Measurements from ENCODE around the gene ADH7.

The ADH7 gene

DNA sequence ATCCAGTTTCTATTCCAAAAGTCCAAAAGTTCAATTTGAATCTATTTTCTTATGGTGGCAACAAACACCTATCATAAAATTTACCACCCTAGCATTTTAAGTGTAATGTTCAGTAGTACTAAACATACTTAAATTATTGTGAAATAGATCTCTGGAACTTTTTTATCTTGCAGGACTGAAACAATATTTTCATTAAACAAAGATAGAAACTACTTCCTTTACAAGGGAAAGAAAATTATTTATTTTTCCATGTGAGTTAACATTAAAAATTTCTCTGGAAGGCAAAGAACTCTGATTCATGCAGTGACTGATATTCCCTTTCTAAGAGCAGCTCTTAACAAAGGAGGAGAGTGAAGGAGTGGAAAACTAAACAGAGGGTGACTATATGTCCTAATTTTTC, 40.2 kb downstream of the ADH7 start:
- Histone ChIP-seq H3F3A (ENCODE audit: insufficient read depth, low read length) (no peaks in the 10 kb centered on the region), H2AFZ (ENCODE audit: low read length) (no peak overlapping the region), H3K27ac (ENCODE audit: low read length) (no peak overlapping the region), H3K9ac (ENCODE audit: low read length) (no peak overlapping the region), H3K79me2 (ENCODE audit: low read length) (no peaks in the 10 kb centered on the region), H3K4me1 (ENCODE audit: low read length) (no peaks in the 10 kb centered on the region), H3K4me3 (ENCODE audit: low read length) (no peak overlapping the region), H4K20me1 (ENCODE audit: insufficient read depth, low read length) (no peaks in the 10 kb centered on the region), H3K36me3 (replicated peaks; ENCODE audit: insufficient read depth, low read length) (no peaks in the 10 kb centered on the region), H3K27me3 (replicated peaks; ENCODE audit: insufficient read depth, low read length) (no peaks in the 10 kb centered on the region), H3K9me3 (replicated peaks; ENCODE audit: insufficient read depth, low read length) (no peaks in the 10 kb centered on the region), H3K4me2 (ENCODE audit: low read depth, low read length) (no peak overlapping the region), H3K9me2 (replicated peaks; ENCODE audit: insufficient read depth, low read length) (no peaks in the 10 kb centered on the region)
- DNase-seq: no peak
- TF ChIP-seq EZH2phosphoT487 (IDR thresholded peaks at IDR 0.05; ENCODE audit: low read length) (no peak), EZH2 (optimal IDR thresholded peaks at IDR 0.05; ENCODE audit: low read depth, low read length) (no peak)
- TF ChIP-seq, protein P1, sequence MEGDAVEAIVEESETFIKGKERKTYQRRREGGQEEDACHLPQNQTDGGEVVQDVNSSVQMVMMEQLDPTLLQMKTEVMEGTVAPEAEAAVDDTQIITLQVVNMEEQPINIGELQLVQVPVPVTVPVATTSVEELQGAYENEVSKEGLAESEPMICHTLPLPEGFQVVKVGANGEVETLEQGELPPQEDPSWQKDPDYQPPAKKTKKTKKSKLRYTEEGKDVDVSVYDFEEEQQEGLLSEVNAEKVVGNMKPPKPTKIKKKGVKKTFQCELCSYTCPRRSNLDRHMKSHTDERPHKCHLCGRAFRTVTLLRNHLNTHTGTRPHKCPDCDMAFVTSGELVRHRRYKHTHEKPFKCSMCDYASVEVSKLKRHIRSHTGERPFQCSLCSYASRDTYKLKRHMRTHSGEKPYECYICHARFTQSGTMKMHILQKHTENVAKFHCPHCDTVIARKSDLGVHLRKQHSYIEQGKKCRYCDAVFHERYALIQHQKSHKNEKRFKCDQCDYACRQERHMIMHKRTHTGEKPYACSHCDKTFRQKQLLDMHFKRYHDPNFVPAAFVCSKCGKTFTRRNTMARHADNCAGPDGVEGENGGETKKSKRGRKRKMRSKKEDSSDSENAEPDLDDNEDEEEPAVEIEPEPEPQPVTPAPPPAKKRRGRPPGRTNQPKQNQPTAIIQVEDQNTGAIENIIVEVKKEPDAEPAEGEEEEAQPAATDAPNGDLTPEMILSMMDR (IDR thresholded peaks at IDR 0.05; ENCODE audit: low read length): no peak

DNA sequence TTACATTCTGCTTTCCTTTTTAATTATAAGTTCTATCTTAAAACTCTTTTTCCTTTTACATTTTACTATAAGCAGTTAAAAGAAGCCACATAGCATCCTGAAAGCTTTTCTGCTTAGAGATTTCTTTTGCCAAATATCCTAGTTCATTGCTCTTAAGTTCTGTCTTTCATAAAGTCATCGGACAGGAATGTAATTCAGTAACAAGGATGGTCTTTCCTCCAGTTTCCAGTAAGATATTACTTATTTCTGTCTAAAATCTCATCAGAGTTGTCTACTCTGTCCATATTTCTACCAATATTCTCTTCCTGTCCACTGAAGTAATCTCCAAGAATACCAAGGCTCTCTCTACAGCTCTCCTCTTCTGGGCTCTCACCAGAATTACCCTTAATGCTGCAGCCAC, 45.1 kb downstream of the ADH7 start:
- Histone ChIP-seq H4K20me1 (ENCODE audit: insufficient read depth, low read length) (no peaks in the 10 kb centered on the region), H3K4me2 (ENCODE audit: low read depth, low read length) (no peak overlapping the region), H3K27ac (ENCODE audit: low read length) (no peak overlapping the region), H3K9ac (ENCODE audit: low read length) (no peak overlapping the region), H3K27me3 (replicated peaks; ENCODE audit: insufficient read depth, low read length) (no peaks in the 10 kb centered on the region), H3K79me2 (ENCODE audit: low read length) (no peaks in the 10 kb centered on the region), H3K9me3 (replicated peaks; ENCODE audit: insufficient read depth, low read length) (no peaks in the 10 kb centered on the region), H2AFZ (ENCODE audit: low read length) (no peak overlapping the region), H3K4me1 (ENCODE audit: low read length) (no peaks in the 10 kb centered on the region), H3K36me3 (replicated peaks; ENCODE audit: insufficient read depth, low read length) (no peaks in the 10 kb centered on the region), H3K9me2 (replicated peaks; ENCODE audit: insufficient read depth, low read length) (no peaks in the 10 kb centered on the region), H3K4me3 (ENCODE audit: low read length) (no peak overlapping the region), H3F3A (ENCODE audit: insufficient read depth, low read length) (no peaks in the 10 kb centered on the region)
- DNase-seq: no peak
- TF ChIP-seq EZH2phosphoT487 (IDR thresholded peaks at IDR 0.05; ENCODE audit: low read length) (no peak), EZH2 (optimal IDR thresholded peaks at IDR 0.05; ENCODE audit: low read depth, low read length) (no peak)
- TF ChIP-seq, protein P1 (IDR thresholded peaks at IDR 0.05; ENCODE audit: low read length): no peak

DNA sequence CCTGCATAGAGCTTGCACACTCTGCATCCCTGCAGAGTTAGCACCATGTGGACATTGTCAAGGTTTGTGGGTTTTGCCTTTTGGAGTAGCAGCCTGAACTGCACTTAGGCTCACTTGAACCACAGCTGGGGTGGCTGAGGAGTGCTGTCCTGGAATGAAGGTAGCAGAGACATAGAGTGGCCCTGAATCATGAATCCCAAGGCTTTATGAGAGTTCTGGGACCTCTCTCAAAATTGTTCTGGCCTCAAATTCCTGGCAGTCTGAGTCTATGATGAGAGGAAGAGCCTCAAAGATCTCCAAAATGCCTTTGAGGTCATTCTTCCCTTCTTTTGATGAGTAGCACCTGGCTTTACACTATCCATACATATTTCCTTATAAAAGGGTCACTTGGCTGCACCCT, 45.5 kb downstream of the ADH7 start:
- no peak overlapping the region for H3K27ac ChIP-seq (ENCODE audit: low read length)
- H3K4me3 ChIP-seq (ENCODE audit: low read length): no peak overlapping the region
- no peaks in the 10 kb centered on the region for H3K9me3 ChIP-seq (replicated peaks; ENCODE audit: insufficient read depth, low read length)
- TF ChIP-seq, protein P1 (IDR thresholded peaks at IDR 0.05; ENCODE audit: low read length): no peak
- no peak for TF ChIP-seq EZH2 (optimal IDR thresholded peaks at IDR 0.05; ENCODE audit: low read depth, low read length)
- no peak for TF ChIP-seq EZH2phosphoT487 (IDR thresholded peaks at IDR 0.05; ENCODE audit: low read length)
- H3K27me3 ChIP-seq (replicated peaks; ENCODE audit: insufficient read depth, low read length): no peaks in the 10 kb centered on the region
- no peaks in the 10 kb centered on the region for H3K9me2 ChIP-seq (replicated peaks; ENCODE audit: insufficient read depth, low read length)
- H3K9ac ChIP-seq (ENCODE audit: low read length): no peak overlapping the region
- no peaks in the 10 kb centered on the region for H3K36me3 ChIP-seq (replicated peaks; ENCODE audit: insufficient read depth, low read length)
- H3F3A ChIP-seq (ENCODE audit: insufficient read depth, low read length): no peaks in the 10 kb centered on the region
- H3K4me2 ChIP-seq (ENCODE audit: low read depth, low read length): no peak overlapping the region
- H3K79me2 ChIP-seq (ENCODE audit: low read length): no peaks in the 10 kb centered on the region
- H4K20me1 ChIP-seq (ENCODE audit: insufficient read depth, low read length): no peaks in the 10 kb centered on the region
- H3K4me1 ChIP-seq (ENCODE audit: low read length): no peaks in the 10 kb centered on the region
- H2AFZ ChIP-seq (ENCODE audit: low read length): no peak overlapping the region
- DNase-seq: no peak
